Measurements from ENCODE around the gene UBE2N. TPM values are rescaled to one million over a fixed set of nuclear protein-coding genes. Genes with fewer than 3 reads are reported as not detected.

The UBE2N gene, protein sequence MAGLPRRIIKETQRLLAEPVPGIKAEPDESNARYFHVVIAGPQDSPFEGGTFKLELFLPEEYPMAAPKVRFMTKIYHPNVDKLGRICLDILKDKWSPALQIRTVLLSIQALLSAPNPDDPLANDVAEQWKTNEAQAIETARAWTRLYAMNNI
- total RNA-seq = 70.0 to 88.1 TPM (median 72.1 TPM) in 3 replicates
- long read RNA-seq, full-length matches to known transcripts = 85 of 91 reads
- long read RNA-seq, partial matches to known transcripts = 1 of 91 reads
- long read RNA-seq, other reads (novel, unspliced or antisense) = 5 of 91 reads

DNA sequence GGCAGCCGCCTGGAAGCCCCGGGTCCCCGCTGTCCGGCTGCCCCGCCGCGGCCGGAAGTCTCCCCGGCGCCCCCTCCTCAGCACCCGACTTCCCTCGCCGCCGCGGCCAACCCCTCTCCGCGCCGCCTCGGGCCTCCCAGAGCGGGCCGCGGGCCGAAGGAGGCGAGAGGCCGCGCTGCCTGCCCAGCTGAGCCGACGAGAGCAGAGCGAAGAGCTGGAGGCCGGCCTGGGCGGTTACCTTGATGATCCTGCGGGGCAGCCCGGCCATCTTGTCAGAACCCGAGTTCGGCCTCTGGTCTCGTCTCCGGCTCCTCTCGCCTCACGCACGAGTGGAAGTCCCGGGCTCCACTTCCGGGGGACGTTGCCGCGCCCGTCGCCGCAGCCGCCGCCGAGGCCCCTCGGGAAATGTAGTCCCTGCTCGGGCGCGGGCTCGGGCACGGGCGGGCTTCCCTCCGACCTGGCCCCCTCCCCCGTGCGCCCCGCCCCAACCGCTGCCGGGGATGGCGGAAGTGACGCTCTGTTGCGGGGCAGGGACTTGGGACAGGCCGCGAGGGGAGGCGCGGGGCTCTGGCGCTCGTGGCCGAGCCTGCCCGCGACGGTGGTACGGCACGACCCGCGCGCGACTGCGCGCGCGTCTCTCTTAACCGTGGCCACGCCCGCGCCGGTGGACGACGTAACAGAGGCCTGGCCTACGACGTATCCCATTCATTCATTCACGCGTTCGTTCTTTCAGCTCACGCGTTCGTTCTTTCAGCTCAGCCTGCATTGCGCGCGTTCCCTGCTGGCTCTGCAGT is at the start of gene UBE2N:
UBE2N (minus strand) TSS at position 331 of the 794 bp plus-strand sequence; CDS start at position 268, 63 bp downstream.
- H3K9me3 Mint-ChIP-seq (ENCODE audit: low read depth) = no peaks in the 10 kb centered on the region
- H3K4me1 Mint-ChIP-seq (ENCODE audit: low read depth) = peaks cover 46% of the 10 kb centered on the region
- H3K4me3 Mint-ChIP-seq (ENCODE audit: unreplicated experiment) = peak within 1 kb of the TSS; percentile 98
- no peaks in the 10 kb centered on the region for H3K27me3 Mint-ChIP-seq (ENCODE audit: low read depth)
- DNase-seq (ENCODE audit: low spot score) = peak; percentile 98
- peak within 1 kb of the TSS; percentile 97 for H3K27ac Mint-ChIP-seq (ENCODE audit: unreplicated experiment)
- TF ChIP-seq, protein P1, sequence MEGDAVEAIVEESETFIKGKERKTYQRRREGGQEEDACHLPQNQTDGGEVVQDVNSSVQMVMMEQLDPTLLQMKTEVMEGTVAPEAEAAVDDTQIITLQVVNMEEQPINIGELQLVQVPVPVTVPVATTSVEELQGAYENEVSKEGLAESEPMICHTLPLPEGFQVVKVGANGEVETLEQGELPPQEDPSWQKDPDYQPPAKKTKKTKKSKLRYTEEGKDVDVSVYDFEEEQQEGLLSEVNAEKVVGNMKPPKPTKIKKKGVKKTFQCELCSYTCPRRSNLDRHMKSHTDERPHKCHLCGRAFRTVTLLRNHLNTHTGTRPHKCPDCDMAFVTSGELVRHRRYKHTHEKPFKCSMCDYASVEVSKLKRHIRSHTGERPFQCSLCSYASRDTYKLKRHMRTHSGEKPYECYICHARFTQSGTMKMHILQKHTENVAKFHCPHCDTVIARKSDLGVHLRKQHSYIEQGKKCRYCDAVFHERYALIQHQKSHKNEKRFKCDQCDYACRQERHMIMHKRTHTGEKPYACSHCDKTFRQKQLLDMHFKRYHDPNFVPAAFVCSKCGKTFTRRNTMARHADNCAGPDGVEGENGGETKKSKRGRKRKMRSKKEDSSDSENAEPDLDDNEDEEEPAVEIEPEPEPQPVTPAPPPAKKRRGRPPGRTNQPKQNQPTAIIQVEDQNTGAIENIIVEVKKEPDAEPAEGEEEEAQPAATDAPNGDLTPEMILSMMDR (IDR thresholded peaks at IDR 0.05) = no peak
- H3K36me3 Mint-ChIP-seq (ENCODE audit: low read depth) = no peaks in the 10 kb centered on the region

DNA sequence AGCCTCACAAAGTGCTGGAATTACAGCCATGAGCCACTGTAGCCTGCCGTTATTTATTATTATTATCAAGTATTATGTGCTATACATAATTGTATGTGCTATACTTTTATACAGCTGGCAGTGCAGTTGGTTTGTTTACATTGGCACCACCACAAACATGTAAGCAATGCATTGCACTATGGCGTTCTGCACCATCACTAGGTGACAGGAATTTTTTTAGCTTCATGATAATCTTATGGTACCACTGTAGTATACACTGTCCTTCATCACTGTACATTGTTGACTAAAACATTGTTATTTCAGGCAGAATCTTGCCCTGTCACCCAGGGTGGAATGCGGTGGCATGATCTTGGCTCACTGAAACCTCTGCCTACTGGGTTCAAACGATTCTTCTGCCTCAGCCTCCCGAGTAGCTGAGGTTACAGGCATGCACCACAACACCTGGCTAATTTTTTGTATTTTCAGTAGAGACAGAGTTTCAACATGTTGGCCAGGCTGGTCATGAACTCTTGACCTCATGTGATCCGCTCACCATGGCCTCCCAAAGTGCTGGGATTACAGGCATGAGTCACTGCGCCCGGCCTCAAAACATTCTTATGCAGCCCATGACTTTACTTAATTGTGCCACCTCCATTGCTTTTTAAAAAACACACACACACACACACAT is 42.7 kb upstream of the UBE2N start:
- H3K4me3 Mint-ChIP-seq (ENCODE audit: unreplicated experiment) = no peak overlapping the region
- H3K27ac Mint-ChIP-seq (ENCODE audit: unreplicated experiment) = no peak overlapping the region
- H3K36me3 Mint-ChIP-seq (ENCODE audit: low read depth) = peaks cover 24% of the 10 kb centered on the region
- H3K9me3 Mint-ChIP-seq (ENCODE audit: low read depth) = no peaks in the 10 kb centered on the region
- no peaks in the 10 kb centered on the region for H3K27me3 Mint-ChIP-seq (ENCODE audit: low read depth)
- TF ChIP-seq, protein P1 (IDR thresholded peaks at IDR 0.05) = no peak
- H3K4me1 Mint-ChIP-seq (ENCODE audit: low read depth) = no peaks in the 10 kb centered on the region
- DNase-seq (ENCODE audit: low spot score) = no peak

DNA sequence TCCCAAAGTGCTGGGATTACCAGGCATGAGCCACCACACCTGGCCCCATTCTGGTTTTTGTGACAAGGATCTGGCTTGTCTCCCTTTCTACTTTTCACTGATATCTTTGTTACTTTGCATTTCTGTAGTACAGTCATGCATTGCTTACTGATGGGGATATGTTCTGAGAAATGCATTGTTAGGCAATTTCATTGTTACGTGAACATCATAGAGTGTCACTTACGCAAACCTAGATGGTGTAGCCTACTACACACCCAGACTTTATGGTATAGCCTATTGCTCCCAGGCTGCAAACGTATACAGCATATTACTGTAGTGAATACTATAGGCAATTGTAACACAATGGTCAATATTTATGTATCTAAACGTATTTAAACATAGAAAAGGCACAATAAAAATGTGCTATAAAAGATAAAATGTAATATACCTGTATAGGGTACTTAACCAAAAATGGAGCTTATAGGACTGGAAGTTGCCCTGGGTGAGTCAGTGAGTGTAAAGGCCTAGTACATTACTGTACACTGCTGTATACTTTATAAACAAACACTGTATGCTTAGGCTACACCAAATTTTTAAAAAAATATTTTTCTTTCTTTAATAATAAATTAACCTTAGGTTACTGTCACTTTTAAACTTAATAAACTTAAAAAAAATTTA is 41.5 kb upstream of the UBE2N start:
- Mint-ChIP-seq H3K27me3 (ENCODE audit: low read depth) (no peaks in the 10 kb centered on the region), H3K4me1 (ENCODE audit: low read depth) (no peaks in the 10 kb centered on the region), H3K9me3 (ENCODE audit: low read depth) (no peaks in the 10 kb centered on the region), H3K27ac (ENCODE audit: unreplicated experiment) (no peak overlapping the region), H3K36me3 (ENCODE audit: low read depth) (peaks cover 18% of the 10 kb centered on the region), H3K4me3 (ENCODE audit: unreplicated experiment) (no peak overlapping the region)
- TF ChIP-seq, protein P1 (IDR thresholded peaks at IDR 0.05) = no peak
- DNase-seq (ENCODE audit: low spot score) = no peak

DNA sequence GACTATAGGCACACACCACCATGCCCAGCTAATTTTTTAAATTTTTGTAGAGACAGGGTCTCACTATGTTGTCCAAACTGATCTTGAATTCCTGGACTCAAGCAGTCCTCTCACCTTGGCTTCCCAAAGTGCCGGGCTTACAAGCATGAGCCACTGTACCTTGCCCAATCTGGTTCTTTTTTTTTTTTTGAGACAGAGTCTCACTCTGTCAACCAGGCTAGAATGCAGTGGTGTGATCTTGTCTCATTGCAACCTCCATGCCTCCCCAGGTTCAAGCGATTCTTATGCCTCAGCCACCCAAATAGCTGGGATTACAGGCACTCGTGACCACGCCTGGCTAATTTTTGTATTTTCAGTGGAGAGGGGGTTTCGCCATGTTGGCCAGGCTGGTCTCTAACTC is 41.0 kb upstream of the UBE2N start:
- TF ChIP-seq, protein P1 (IDR thresholded peaks at IDR 0.05) = no peak
- Mint-ChIP-seq H3K27ac (ENCODE audit: unreplicated experiment) (no peak overlapping the region), H3K4me1 (ENCODE audit: low read depth) (no peaks in the 10 kb centered on the region), H3K27me3 (ENCODE audit: low read depth) (no peaks in the 10 kb centered on the region), H3K9me3 (ENCODE audit: low read depth) (no peaks in the 10 kb centered on the region), H3K36me3 (ENCODE audit: low read depth) (peaks cover 17% of the 10 kb centered on the region), H3K4me3 (ENCODE audit: unreplicated experiment) (no peak overlapping the region)
- no peak for DNase-seq (ENCODE audit: low spot score)

DNA sequence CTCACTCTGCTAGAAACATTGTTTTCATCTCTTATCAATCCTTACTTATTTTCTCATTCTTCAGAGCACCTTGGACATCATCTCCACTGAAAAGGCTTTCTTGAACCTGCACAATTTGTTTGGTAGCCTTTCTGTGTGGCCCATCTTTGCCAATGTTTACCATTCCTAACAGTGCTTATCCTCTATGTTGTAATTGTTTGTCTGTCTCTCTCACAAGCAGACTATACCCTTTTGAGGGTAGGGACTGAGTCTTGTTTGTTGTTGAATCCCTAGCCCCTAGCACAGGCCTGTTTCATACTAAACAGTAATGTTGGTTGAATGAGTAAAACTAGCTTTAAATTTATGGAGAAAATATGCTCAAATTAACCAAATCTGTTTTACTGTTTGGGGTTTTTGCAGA is 34.8 kb upstream of the UBE2N start:
- no peaks in the 10 kb centered on the region for H3K9me3 Mint-ChIP-seq (ENCODE audit: low read depth)
- TF ChIP-seq, protein P1 (IDR thresholded peaks at IDR 0.05) = no peak
- no peaks in the 10 kb centered on the region for H3K4me1 Mint-ChIP-seq (ENCODE audit: low read depth)
- H3K4me3 Mint-ChIP-seq (ENCODE audit: unreplicated experiment) = no peak overlapping the region
- H3K36me3 Mint-ChIP-seq (ENCODE audit: low read depth) = peaks cover 5% of the 10 kb centered on the region
- H3K27ac Mint-ChIP-seq (ENCODE audit: unreplicated experiment) = no peak overlapping the region
- no peaks in the 10 kb centered on the region for H3K27me3 Mint-ChIP-seq (ENCODE audit: low read depth)
- no peak for DNase-seq (ENCODE audit: low spot score)
